Naive thymus-derived CD4-positive, alpha-beta T cell (primary cell): Measurements from ENCODE around the gene FNDC7. TPM values are rescaled to one million over a fixed set of nuclear protein-coding genes. Genes with fewer than 3 reads are reported as not detected.
A peak's percentile ranks its signal among the peaks of the same experiment; 100 is the strongest.
"Not testable (repeated sequence)": the region's sequence is repeated elsewhere in the genome, so short reads cannot be mapped to it uniquely, and the experiment has no call there.

ENCODE experiments used
- ATAC-seq: fragments of 150-1000 bp; cut with Tn5 transposase; 2 replicates; pipeline ENCODE4 v1.10.0; 2021; ENCODE audit warnings: mild to moderate bottlenecking, moderate library complexity
- CTCF ChIA-PET: fragments of 350-600 bp; sonication (Branson Sonifier 250); formaldehyde crosslinking; loops from one replicate; lab custom pipeline; 2021; ENCODE audit warnings: antibody characterized with exemption; lab: Charles Lee
- POLR2A ChIA-PET: fragments of 350-600 bp; sonication (Branson Sonifier 250); formaldehyde crosslinking; loops from one replicate; lab custom pipeline; 2021; ENCODE audit warnings: antibody characterized with exemption, inconsistent platforms; lab: Charles Lee
- DNase-seq, 9 donors: peaks; one replicate each; pipeline versions ENCODE4 v3.0.0 to v3.0.0-alpha.2; 2020 to 2022; ENCODE audit warnings: mixed read lengths in 1 of 9
- H3K27ac ChIP-seq: one replicate; pipeline ENCODE4 v1.7.0; 2013; ENCODE audit warnings: mild to moderate bottlenecking, low read depth, low read length, moderate library complexity
- H3K27me3 ChIP-seq, 2 donors: one replicate each; pipeline ENCODE4 v1.7.0; 2013; ENCODE audit warnings: low read length in 2 of 2, mild to moderate bottlenecking in 2 of 2, moderate library complexity in 2 of 2; ENCODE audit not compliant: control insufficient read depth in 2 of 2, insufficient read depth in 2 of 2
- H3K36me3 ChIP-seq, 3 experiments: 1 replicate in 2 of 3; 2 replicates in 1 of 3; pipeline ENCODE4 v1.7.0; 2013; ENCODE audit warnings: low read length in 3 of 3, mild to moderate bottlenecking in 3 of 3, moderate library complexity in 1 of 3; ENCODE audit not compliant: insufficient read depth in 3 of 3, control insufficient read depth in 2 of 3
- H3K4me1 ChIP-seq, 2 donors: one replicate each; pipeline ENCODE4 v1.7.0; 2013; ENCODE audit warnings: low read length in 2 of 2, mild to moderate bottlenecking in 2 of 2, moderate library complexity in 1 of 2; ENCODE audit not compliant: control insufficient read depth in 2 of 2, insufficient read depth in 2 of 2
- H3K4me3 ChIP-seq: 2 replicates; pipeline ENCODE4 v1.7.0; 2013; ENCODE audit warnings: mild to moderate bottlenecking, low read length
- H3K9me3 ChIP-seq, 3 experiments: 1 replicate in 2 of 3; 2 replicates in 1 of 3; pipeline ENCODE4 v1.7.0; 2013; ENCODE audit warnings: low read length in 3 of 3; ENCODE audit not compliant: control insufficient read depth in 2 of 3
- H3K27ac Mint-ChIP-seq, 9 donors: one replicate each; pipeline ENCODE4 v1.8.0; 2020 to 2022; ENCODE audit warnings: mixed read lengths in 9 of 9, mild to moderate bottlenecking in 8 of 9, moderate library complexity in 5 of 9, inconsistent platforms in 2 of 9
- H3K27me3 Mint-ChIP-seq, 5 donors: one replicate each; pipeline ENCODE4 v1.8.0; 2021 to 2022; ENCODE audit warnings: mixed read lengths in 5 of 5, mild to moderate bottlenecking in 1 of 5
- H3K36me3 Mint-ChIP-seq, 5 donors: one replicate each; pipeline ENCODE4 v1.8.0; 2020 to 2022; ENCODE audit warnings: mixed read lengths in 5 of 5, mild to moderate bottlenecking in 3 of 5, inconsistent platforms in 1 of 5
- H3K4me1 Mint-ChIP-seq, 7 donors: one replicate each; pipeline ENCODE4 v1.8.0; 2020 to 2022; ENCODE audit warnings: mixed read lengths in 7 of 7, mild to moderate bottlenecking in 3 of 7, inconsistent platforms in 1 of 7
- H3K4me3 Mint-ChIP-seq, 10 donors: one replicate each; pipeline ENCODE4 v1.8.0; 2020 to 2022; ENCODE audit warnings: mild to moderate bottlenecking in 10 of 10, mixed read lengths in 10 of 10, moderate library complexity in 6 of 10, inconsistent platforms in 2 of 10
- H3K9me3 Mint-ChIP-seq, 11 donors: one replicate each; pipeline ENCODE4 v1.8.0; 2020 to 2022; ENCODE audit warnings: mixed read lengths in 11 of 11, mild to moderate bottlenecking in 4 of 11, inconsistent platforms in 1 of 11, moderate library complexity in 1 of 11
- intact Hi-C, 2 donors: fragments of 100-400 bp; cut with micrococcal nuclease; formaldehyde crosslinking; loops; one replicate each; pipeline ENCODE4 v1.15.1; 2023
- polyA plus RNA-seq, 2 donors: library from polyadenylated mRNA; unstranded; fragments of 300-500 nt; fragmentation: Illumina TruSeq; gene quantifications; one replicate each; pipeline ENCODE4 v1.2.3, GENCODE V29; 2021
- total RNA-seq, 6 experiments: library from RNA in 5 of 6; stranded (reverse) in 5 of 6; gene quantifications; 1 replicate in 5 of 6; 2 replicates in 1 of 6; pipeline ENCODE4 v1.2.3 and lab custom pipeline; 2021 to 2026

FNDC7 gene
- total and polyA plus RNA-seq, 7 experiments from 2014 or later = 0.13 to 0.22 TPM; not detected in 5

DNA sequence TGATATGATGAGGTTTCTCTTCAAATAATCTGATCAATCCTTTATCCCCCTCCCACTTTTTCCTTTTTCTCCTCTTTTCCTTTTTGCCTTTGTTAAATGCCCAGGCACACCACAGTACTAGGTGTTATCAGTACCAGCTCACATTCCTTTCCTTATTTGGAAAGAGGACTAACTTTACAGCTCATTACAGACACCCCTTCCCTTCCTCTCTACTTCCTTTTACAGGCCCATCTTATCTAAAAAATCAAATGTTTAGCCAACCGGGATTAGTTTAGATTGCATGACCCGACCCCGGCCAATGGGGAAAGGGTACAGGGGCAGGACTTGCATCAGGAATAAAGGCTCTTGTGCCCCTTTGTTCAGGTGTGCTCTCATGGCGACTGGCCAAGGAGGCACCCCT lies 31.0 kb upstream of the FNDC7 start:
- H3K36me3 Mint-ChIP-seq, H3K4me3 ChIP-seq, H3K4me3 Mint-ChIP-seq, H3K36me3 ChIP-seq, H3K9me3 Mint-ChIP-seq, intact Hi-C loops, H3K27ac ChIP-seq, H3K27me3 Mint-ChIP-seq, ATAC-seq, H3K27me3 ChIP-seq, H3K27ac Mint-ChIP-seq, DNase-seq, H3K4me1 ChIP-seq, H3K9me3 ChIP-seq: not testable (repeated sequence)
- H3K4me1 Mint-ChIP-seq = peaks cover 4 to 13% (median 7%) of the 10 kb centered on the region in 7 donors
- ChIA-PET POLR2A (interaction anchor here (1.6 to 3.9 kb wide), 3 partner anchors 10 to 34 kb away, joined by 5 to 33 read pairs (median 6); partner anchors contain the start of gene PRPF38B), CTCF (interaction anchor here (1.0 to 1.1 kb wide), 2 partner anchors 11 to 38 kb away, joined by 3 to 4 read pairs; partner anchors contain the start of gene PRPF38B)

DNA sequence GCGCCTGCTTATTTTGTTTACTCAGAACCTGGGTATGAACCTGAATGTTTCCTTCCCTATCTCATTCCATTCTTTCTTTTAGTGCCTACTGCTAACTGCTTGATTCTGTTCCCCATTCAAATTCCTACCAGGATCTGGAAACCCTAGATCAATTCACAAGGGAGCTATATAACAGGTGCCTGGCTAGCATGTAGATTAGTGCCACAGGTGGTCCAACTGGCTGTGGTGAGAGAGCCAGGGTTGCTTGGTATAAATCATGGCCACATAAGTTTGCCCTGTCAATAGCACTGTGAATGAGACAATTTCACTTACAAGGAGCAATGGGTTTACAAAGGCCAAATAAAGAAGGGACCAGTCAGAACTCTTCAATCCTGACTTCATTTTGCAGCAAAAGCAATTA lies 27.2 kb upstream of the FNDC7 start:
- Mint-ChIP-seq H3K4me3 (no peak overlapping the region), H3K9me3 (no peaks in the 10 kb centered on the region), H3K36me3 (no peaks in the 10 kb centered on the region), H3K27me3 (peaks cover 0 to 20% (median 0%) of the 10 kb centered on the region in 5 donors), H3K27ac (no peak overlapping the region), H3K4me1 (peaks cover 2 to 8% (median 5%) of the 10 kb centered on the region in 7 donors)
- ATAC-seq = no peak
- Histone ChIP-seq H3K36me3 (no peaks in the 10 kb centered on the region), H3K4me1 (no peaks in the 10 kb centered on the region), H3K27ac (no peak overlapping the region), H3K9me3 (no peaks in the 10 kb centered on the region), H3K27me3 (no peaks in the 10 kb centered on the region), H3K4me3 (no peak overlapping the region)
- POLR2A ChIA-PET = interaction anchor here (1.5 kb wide), 1 partner anchor 24 kb away, joined by 6 read pairs; the partner anchor contains the start of gene HENMT1
- CTCF ChIA-PET = interaction anchor here (0.6 kb wide), 1 partner anchor 36 kb away, joined by 3 read pairs; no protein-coding TSS in a partner anchor
- DNase-seq = no peak
- intact Hi-C loops = no loop called here

GRCh38 chr1:108686614-108687313 lies 25.9 kb upstream of the FNDC7 start:
- no peaks in the 10 kb centered on the region for H3K9me3 Mint-ChIP-seq
- POLR2A ChIA-PET = interaction anchor here (0.6 to 1.5 kb wide), 2 partner anchors 26 to 1933 kb away, joined by 4 to 6 read pairs; partner anchors contain the start of gene HENMT1

DNA sequence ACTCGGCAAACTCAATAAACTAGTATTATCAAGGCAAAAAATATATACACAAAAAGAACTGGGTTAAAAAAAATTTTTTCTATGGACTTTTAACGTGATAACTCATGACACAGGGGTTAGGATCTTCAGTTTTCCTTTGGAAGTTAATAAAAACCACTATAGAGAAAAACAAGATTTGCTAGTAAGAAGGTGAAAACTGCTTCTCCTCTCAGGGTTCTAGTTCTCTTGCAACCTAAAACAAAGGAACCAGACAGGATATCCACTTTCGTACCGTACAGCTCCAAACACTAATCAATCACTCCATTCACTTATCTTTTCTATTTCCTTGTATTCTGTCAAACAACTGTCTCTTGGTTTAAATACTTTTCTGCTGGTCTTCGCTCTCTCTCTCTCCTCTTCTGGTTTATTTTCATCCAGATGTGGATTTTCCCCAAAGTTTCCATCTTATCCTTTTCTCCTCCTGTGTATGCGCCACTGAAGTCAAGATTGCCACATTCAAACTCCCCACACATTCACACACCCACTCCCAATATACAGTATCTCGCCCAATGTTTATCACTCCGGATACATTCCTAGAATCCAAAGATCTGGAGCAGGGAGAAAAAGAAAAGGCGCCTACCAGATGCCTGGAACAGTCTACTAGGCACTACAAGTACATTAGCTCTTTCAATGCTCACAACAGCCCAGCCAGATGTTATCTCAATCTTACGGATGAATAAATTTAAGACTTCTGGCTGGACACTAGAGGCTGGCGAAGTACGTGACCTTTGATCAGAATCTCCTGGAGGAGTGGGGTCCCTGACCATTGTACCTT lies 21.4 kb upstream of the FNDC7 start:
- Mint-ChIP-seq H3K27ac (peak overlapping the region; percentile 90 to 100 (median 98)), H3K4me3 (peak overlapping the region; percentile 91 to 100 (median 97)), H3K4me1 (peaks cover 24 to 44% (median 34%) of the 10 kb centered on the region in 7 donors), H3K27me3 (peaks cover 0 to 13% (median 0%) of the 10 kb centered on the region in 5 donors), H3K36me3 (peaks cover 0 to 20% (median 5%) of the 10 kb centered on the region in 5 donors), H3K9me3 (peaks cover 0 to 1% (median 0%) of the 10 kb centered on the region in 11 donors)
- ATAC-seq (no peak), DNase-seq (no peak)
- no peaks in the 10 kb centered on the region for H3K9me3 ChIP-seq
- H3K27ac ChIP-seq = peak overlapping the region; percentile 90
- peaks cover 5 to 9% (median 6%) of the 10 kb centered on the region in 3 experiments for H3K36me3 ChIP-seq
- peaks cover 14 to 27% of the 10 kb centered on the region in 2 donors for H3K4me1 ChIP-seq
- peak overlapping the region; percentile 80 for H3K4me3 ChIP-seq
- ChIA-PET POLR2A (interaction anchor here (0.9 to 5.6 kb wide), 30 partner anchors 9 to 522 kb away, joined by 3 to 205 read pairs (median 10); partner anchors contain the start of genes CLCC1, EEIG2, HENMT1 and SARS1), CTCF (interaction anchor here (0.6 to 4.2 kb wide), 13 partner anchors 10 to 421 kb away, joined by 3 to 55 read pairs (median 5); partner anchors contain the start of genes EEIG2 and HENMT1)
- intact Hi-C loops = loop anchor here (5.0 to 10.0 kb wide), 8 partner anchors 179 to 736 kb away; partner anchors contain the start of genes SARS1 (in 2 of the 2), CLCC1 (in 1 of the 2), GPSM2 (in 1 of the 2) and PSMA5 (in 1 of the 2)
- no peaks in the 10 kb centered on the region for H3K27me3 ChIP-seq

More at GRCh38 chr1:108686614-108687313, 25.9 kb upstream of the FNDC7 start:
- no peak for DNase-seq
- CTCF ChIA-PET = no interaction called here
- H3K27me3 Mint-ChIP-seq = peaks cover 0 to 20% (median 0%) of the 10 kb centered on the region in 5 donors
- H3K27ac Mint-ChIP-seq = peak overlapping the region in 1 of 9 donors; percentile 51
- no peak for ATAC-seq
- no peak overlapping the region for H3K27ac ChIP-seq
- peaks cover 12 to 19% (median 17%) of the 10 kb centered on the region in 7 donors for H3K4me1 Mint-ChIP-seq
- H3K36me3 ChIP-seq = no peaks in the 10 kb centered on the region
- no peaks in the 10 kb centered on the region for H3K27me3 ChIP-seq
- peaks cover 6 to 8% of the 10 kb centered on the region in 2 donors for H3K4me1 ChIP-seq
- intact Hi-C loops = no loop called here
- no peak overlapping the region for H3K4me3 ChIP-seq
- H3K36me3 Mint-ChIP-seq = no peaks in the 10 kb centered on the region
- no peaks in the 10 kb centered on the region for H3K9me3 ChIP-seq
- no peak overlapping the region for H3K4me3 Mint-ChIP-seq

DNA sequence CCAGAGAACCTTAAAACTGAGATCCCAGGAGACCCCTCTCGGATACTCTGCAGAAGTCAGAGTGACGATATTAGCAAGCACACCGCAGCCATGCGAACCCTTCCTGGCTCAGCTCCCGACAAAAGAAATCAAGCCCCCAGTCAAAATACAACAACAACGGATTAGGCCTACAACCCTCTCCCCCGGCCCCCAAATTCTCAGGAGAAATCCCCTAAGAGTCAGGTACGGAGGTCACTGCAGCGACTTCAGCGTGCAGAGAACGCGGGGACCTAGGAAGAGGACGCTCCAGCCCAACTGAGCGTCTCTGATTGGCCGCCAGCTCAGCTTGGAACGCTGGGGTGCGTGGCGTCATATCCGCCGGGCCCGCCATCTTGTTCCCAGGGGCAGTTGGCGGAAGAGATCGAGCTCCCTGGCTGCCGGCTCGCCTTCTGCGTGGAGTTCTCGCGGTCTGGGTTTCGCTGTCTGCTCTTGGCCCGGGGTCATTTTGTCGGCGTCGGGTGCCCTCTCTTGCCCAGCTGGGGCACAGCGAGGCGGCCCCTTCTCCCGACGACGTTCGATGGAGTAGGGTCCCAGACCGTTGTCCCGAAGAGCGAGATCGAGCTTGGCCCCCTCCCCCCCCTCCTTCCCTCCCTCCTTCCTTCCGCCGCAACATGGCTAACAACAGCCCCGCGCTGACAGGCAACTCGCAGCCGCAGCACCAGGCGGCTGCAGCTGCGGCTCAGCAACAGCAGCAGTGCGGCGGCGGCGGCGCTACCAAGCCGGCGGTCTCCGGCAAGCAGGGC lies 20.6 kb upstream of the FNDC7 start, which contains the start of gene PRPF38B:
PRPF38B (plus strand) TSS at position 369 of the 782 bp plus-strand sequence; CDS start at position 651, 282 bp downstream.
- peaks cover 24 to 52% (median 41%) of the 10 kb centered on the region in 7 donors for H3K4me1 Mint-ChIP-seq
- ATAC-seq (peak; percentile 91), DNase-seq (peak; percentile 86 to 94 (median 93))
- intact Hi-C loops = loop anchor here (1.0 to 10.0 kb wide), 27 partner anchors 11 to 840 kb away; partner anchors contain the start of genes CLCC1 (in 2 of the 2), HENMT1 (in 2 of the 2), SARS1 (in 2 of the 2) and STXBP3 (in 2 of the 2)
- peaks cover 0 to 26% (median 5%) of the 10 kb centered on the region in 5 donors for H3K36me3 Mint-ChIP-seq
- H3K4me3 Mint-ChIP-seq = peak within 1 kb of the TSS; percentile 91 to 100 (median 97)
- POLR2A ChIA-PET = interaction anchor here (0.6 to 5.6 kb wide), 50 partner anchors 9 to 1647 kb away, joined by 3 to 205 read pairs (median 5); partner anchors contain the start of genes CLCC1, EEIG2, HENMT1 and SARS1
- H3K36me3 ChIP-seq = peaks cover 12 to 16% (median 14%) of the 10 kb centered on the region in 3 experiments
- H3K4me1 ChIP-seq = peaks cover 14 to 34% of the 10 kb centered on the region in 2 donors
- H3K27me3 Mint-ChIP-seq = peaks cover 0 to 10% (median 0%) of the 10 kb centered on the region in 5 donors
- H3K27ac Mint-ChIP-seq = peak within 1 kb of the TSS; percentile 90 to 100 (median 98)
- no peaks in the 10 kb centered on the region for H3K9me3 ChIP-seq
- CTCF ChIA-PET = interaction anchor here (0.6 to 4.2 kb wide), 24 partner anchors 9 to 421 kb away, joined by 3 to 55 read pairs (median 4); partner anchors contain the start of genes EEIG2, HENMT1 and TMEM167B
- H3K27ac ChIP-seq = peak within 1 kb of the TSS; percentile 90
- peaks cover 0 to 1% (median 0%) of the 10 kb centered on the region in 11 donors for H3K9me3 Mint-ChIP-seq
- no peaks in the 10 kb centered on the region for H3K27me3 ChIP-seq
- H3K4me3 ChIP-seq = peak within 1 kb of the TSS; percentile 80
